Neural cell (in vitro differentiated cells): ENCODE measurements around the gene C1orf141. TPM values are rescaled to one million over a fixed set of nuclear protein-coding genes. Genes with fewer than 3 reads are reported as not detected.

Experiments used
- H2AFZ ChIP-seq: fragments of 200-600, 300-800 bp; sonication (generic), shearing (Covaris generic); 2 replicates; pipeline ENCODE4 v1.6.0; 2014; ENCODE audit warnings: low read depth, mild to moderate bottlenecking, antibody characterized with exemption, low read length, moderate library complexity
- H3F3A ChIP-seq: fragments of 200-600 bp; shearing (Covaris generic); 2 replicates; pipeline ENCODE4 v1.6.1; 2016; ENCODE audit warnings: mild to moderate bottlenecking, moderate library complexity, mixed read lengths, antibody characterized with exemption, low read length; ENCODE audit not compliant: insufficient read depth, poor library complexity, severe bottlenecking
- H3K27ac ChIP-seq: fragments of 200-600, 300-800 bp; sonication (generic), shearing (Covaris generic); 2 replicates; pipeline ENCODE4 v1.5.1; 2014; ENCODE audit warnings: mild to moderate bottlenecking, low read length, moderate library complexity
- H3K27me3 ChIP-seq: fragments of 300-800, 200-600 bp; sonication (generic), shearing (Covaris generic); 2 replicates; pipeline ENCODE4 v1.6.0; 2014; ENCODE audit warnings: mild to moderate bottlenecking, low read depth, low read length, moderate library complexity; ENCODE audit not compliant: insufficient read depth
- H3K36me3 ChIP-seq: fragments of 300-800, 200-600 bp; sonication (generic), shearing (Covaris generic); 2 replicates; pipeline ENCODE4 v1.5.1; 2014; ENCODE audit warnings: mild to moderate bottlenecking, antibody characterized with exemption, low read length, moderate library complexity; ENCODE audit not compliant: insufficient read depth
- H3K4me2 ChIP-seq: fragments of 300-800, 200-600 bp; sonication (generic), shearing (Covaris generic); 2 replicates; pipeline ENCODE4 v1.6.0; 2014; ENCODE audit warnings: mild to moderate bottlenecking, low read length
- H3K4me3 ChIP-seq: fragments of 300-800, 200-600 bp; sonication (generic), shearing (Covaris generic); 2 replicates; pipeline ENCODE4 v1.5.1; 2014; ENCODE audit warnings: mild to moderate bottlenecking, low read length, moderate library complexity
- H3K79me2 ChIP-seq: fragments of 200-600 bp; shearing (Covaris generic); replicated peaks from 2 replicates; pipeline ENCODE4 v1.6.0; 2014; ENCODE audit warnings: mild to moderate bottlenecking, low read length, moderate library complexity; ENCODE audit not compliant: insufficient read depth
- H3K9ac ChIP-seq: fragments of 300-800, 200-600 bp; sonication (generic), shearing (Covaris generic); 2 replicates; pipeline ENCODE4 v1.6.1; 2016; ENCODE audit warnings: mild to moderate bottlenecking, low read length, mixed read lengths
- H3K9me2 ChIP-seq: fragments of 200-600 bp; shearing (Covaris generic); 2 replicates; pipeline ENCODE4 v1.6.1; 2016; ENCODE audit warnings: mild to moderate bottlenecking, low read length, mixed read lengths; ENCODE audit not compliant: insufficient read depth
- H3K9me3 ChIP-seq: fragments of 200-600, 300-800 bp; sonication (generic), shearing (Covaris generic); 2 replicates; pipeline ENCODE4 v1.6.1; 2016; ENCODE audit warnings: mild to moderate bottlenecking, mixed run types, low read length, moderate library complexity, mixed read lengths
- H4K20me1 ChIP-seq: fragments of 200-600 bp; shearing (Covaris generic); 2 replicates; pipeline ENCODE4 v1.6.1; 2016; ENCODE audit warnings: mild to moderate bottlenecking, mixed run types; ENCODE audit not compliant: insufficient read depth
- EP300 ChIP-seq: fragments of 450-650 bp; conservative IDR thresholded peaks from 2 replicates; pipeline ENCODE4 v1.6.1; 2014; ENCODE audit warnings: antibody characterized with exemption, mild to moderate bottlenecking, moderate library complexity; ENCODE audit not compliant: poor library complexity, severe bottlenecking
- EZH2 ChIP-seq: fragments of 200-600, 300-800 bp; shearing (Covaris generic), sonication (generic); IDR thresholded peaks from 2 replicates; pipeline ENCODE4 v1.6.1; 2014; ENCODE audit warnings: antibody characterized with exemption, low read length, borderline replicate concordance, mild to moderate bottlenecking; ENCODE audit not compliant: insufficient read depth, poor library complexity, severe bottlenecking
- POLR2AphosphoS5 ChIP-seq: IDR thresholded peaks from 2 replicates; pipeline ENCODE4 v1.6.1; 2012
- RAD21 ChIP-seq: fragments of 450-650 bp; conservative IDR thresholded peaks from 2 replicates; pipeline ENCODE4 v1.6.1; 2014; ENCODE audit warnings: antibody characterized with exemption, mild to moderate bottlenecking, moderate library complexity
- SMC3 ChIP-seq: fragments of 450-650 bp; conservative IDR thresholded peaks from 2 replicates; pipeline ENCODE4 v1.6.1; 2014; ENCODE audit warnings: antibody characterized with exemption, mild to moderate bottlenecking, moderate library complexity; ENCODE audit not compliant: poor library complexity
- TAF1 ChIP-seq: IDR thresholded peaks from 2 replicates; pipeline ENCODE4 v1.6.1; 2012; ENCODE audit warnings: low read depth
- polyA plus RNA-seq: library from polyadenylated mRNA; depleted of rRNA; stranded (reverse); fragments of >200 nt; gene quantifications from 2 replicates; pipeline ENCODE4 v1.2.3, GENCODE V29; 2014
- TF ChIP-seq, protein P1 (sequence below): IDR thresholded peaks from 2 replicates; pipeline ENCODE4 v1.6.1; 2012; ENCODE audit warnings: borderline replicate concordance
- TF ChIP-seq, protein P2 (sequence below): fragments of 450-650 bp; IDR thresholded peaks from 2 replicates; pipeline ENCODE4 v1.5.1; 2014; ENCODE audit warnings: antibody characterized with exemption, mild to moderate bottlenecking, moderate library complexity; ENCODE audit not compliant: poor library complexity, severe bottlenecking

Gene C1orf141
- polyA plus RNA-seq, 1 donor from 2014 or later, result not detected

DNA sequence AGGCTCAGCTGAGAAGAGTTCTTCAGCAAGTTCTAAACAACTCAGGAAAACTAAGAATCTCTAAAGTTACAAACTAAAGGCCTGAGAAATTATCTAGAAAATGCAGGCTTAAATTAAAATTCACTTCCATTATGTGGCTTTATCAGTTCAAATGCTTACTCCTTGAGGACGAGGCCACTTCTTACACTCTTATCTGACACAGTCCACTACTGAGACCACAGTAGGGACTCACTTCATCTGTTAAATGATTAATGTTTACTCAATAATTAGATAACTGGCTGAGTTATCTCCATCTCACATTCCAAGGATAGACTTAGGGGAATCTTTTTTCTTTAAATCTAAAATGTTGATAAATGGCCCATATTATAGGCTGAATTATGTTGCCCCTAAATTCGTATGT, 1.6 kb downstream of the C1orf141 start (continued):
- TF ChIP-seq EZH2 (no peak), EP300 (no peak)

DNA sequence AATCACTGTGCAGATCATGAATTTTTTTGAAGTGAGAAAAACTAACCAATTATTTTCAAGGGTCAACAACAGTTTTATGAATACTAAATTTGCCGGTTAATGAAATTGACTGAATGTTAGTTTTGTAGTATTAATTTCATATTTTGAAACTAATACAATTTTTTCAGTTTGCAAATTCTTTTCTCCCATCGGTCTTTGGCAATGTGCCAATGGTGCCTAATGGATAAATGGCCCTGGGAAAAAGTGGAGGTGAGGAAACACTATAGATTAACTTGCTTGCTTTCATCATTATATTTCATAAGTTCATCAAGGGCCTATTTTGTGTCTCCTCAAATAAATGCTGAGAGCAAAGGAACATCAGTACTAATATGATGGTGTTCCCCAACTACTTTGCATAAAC, 4.1 kb downstream of the C1orf141 start:
- Histone ChIP-seq H3K9ac (no peak overlapping the region), H3K4me2 (no peak overlapping the region), H3K36me3 (no peaks in the 10 kb centered on the region), H3K4me3 (no peak overlapping the region), H4K20me1 (no peaks in the 10 kb centered on the region), H3K27me3 (no peaks in the 10 kb centered on the region), H3K27ac (no peak overlapping the region), H3K9me2 (no peaks in the 10 kb centered on the region), H2AFZ (no peak overlapping the region), H3K9me3 (no peaks in the 10 kb centered on the region), H3F3A (no peaks in the 10 kb centered on the region), H3K79me2 (no peaks in the 10 kb centered on the region)
- no peak for TF ChIP-seq TAF1

DNA sequence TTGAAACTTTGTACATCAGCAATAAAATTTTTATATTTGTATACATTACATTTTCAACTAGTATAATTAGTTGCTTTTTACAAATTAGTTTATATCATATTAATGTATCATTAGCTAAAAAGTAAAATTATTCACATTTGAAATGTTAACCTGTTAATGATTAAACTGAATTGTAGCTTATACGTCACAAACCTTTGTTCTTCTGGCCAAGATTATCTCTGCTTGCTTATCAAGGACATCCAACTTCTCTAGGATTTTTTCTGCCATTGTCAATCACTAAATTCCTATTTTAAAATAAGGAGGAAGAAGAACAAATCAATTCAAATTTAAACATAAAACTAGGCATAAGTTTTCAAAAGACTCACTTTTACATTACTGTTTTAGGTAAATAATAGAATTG, 7.8 kb downstream of the C1orf141 start:
- Histone ChIP-seq H3K4me3 (no peak overlapping the region), H3K36me3 (no peaks in the 10 kb centered on the region), H3K4me2 (no peak overlapping the region), H3K79me2 (no peaks in the 10 kb centered on the region), H2AFZ (no peak overlapping the region), H3K9ac (no peak overlapping the region), H3K27me3 (no peaks in the 10 kb centered on the region), H3K27ac (no peak overlapping the region), H3F3A (no peaks in the 10 kb centered on the region), H4K20me1 (no peaks in the 10 kb centered on the region), H3K9me3 (no peaks in the 10 kb centered on the region), H3K9me2 (no peaks in the 10 kb centered on the region)
- TF ChIP-seq TAF1 (no peak), RAD21 (no peak), EZH2 (no peak), POLR2AphosphoS5 (no peak), EP300 (no peak)
- TF ChIP-seq, protein P1, sequence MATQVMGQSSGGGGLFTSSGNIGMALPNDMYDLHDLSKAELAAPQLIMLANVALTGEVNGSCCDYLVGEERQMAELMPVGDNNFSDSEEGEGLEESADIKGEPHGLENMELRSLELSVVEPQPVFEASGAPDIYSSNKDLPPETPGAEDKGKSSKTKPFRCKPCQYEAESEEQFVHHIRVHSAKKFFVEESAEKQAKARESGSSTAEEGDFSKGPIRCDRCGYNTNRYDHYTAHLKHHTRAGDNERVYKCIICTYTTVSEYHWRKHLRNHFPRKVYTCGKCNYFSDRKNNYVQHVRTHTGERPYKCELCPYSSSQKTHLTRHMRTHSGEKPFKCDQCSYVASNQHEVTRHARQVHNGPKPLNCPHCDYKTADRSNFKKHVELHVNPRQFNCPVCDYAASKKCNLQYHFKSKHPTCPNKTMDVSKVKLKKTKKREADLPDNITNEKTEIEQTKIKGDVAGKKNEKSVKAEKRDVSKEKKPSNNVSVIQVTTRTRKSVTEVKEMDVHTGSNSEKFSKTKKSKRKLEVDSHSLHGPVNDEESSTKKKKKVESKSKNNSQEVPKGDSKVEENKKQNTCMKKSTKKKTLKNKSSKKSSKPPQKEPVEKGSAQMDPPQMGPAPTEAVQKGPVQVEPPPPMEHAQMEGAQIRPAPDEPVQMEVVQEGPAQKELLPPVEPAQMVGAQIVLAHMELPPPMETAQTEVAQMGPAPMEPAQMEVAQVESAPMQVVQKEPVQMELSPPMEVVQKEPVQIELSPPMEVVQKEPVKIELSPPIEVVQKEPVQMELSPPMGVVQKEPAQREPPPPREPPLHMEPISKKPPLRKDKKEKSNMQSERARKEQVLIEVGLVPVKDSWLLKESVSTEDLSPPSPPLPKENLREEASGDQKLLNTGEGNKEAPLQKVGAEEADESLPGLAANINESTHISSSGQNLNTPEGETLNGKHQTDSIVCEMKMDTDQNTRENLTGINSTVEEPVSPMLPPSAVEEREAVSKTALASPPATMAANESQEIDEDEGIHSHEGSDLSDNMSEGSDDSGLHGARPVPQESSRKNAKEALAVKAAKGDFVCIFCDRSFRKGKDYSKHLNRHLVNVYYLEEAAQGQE, result no peak
- TF ChIP-seq, protein P2, sequence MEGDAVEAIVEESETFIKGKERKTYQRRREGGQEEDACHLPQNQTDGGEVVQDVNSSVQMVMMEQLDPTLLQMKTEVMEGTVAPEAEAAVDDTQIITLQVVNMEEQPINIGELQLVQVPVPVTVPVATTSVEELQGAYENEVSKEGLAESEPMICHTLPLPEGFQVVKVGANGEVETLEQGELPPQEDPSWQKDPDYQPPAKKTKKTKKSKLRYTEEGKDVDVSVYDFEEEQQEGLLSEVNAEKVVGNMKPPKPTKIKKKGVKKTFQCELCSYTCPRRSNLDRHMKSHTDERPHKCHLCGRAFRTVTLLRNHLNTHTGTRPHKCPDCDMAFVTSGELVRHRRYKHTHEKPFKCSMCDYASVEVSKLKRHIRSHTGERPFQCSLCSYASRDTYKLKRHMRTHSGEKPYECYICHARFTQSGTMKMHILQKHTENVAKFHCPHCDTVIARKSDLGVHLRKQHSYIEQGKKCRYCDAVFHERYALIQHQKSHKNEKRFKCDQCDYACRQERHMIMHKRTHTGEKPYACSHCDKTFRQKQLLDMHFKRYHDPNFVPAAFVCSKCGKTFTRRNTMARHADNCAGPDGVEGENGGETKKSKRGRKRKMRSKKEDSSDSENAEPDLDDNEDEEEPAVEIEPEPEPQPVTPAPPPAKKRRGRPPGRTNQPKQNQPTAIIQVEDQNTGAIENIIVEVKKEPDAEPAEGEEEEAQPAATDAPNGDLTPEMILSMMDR, result no peak

DNA sequence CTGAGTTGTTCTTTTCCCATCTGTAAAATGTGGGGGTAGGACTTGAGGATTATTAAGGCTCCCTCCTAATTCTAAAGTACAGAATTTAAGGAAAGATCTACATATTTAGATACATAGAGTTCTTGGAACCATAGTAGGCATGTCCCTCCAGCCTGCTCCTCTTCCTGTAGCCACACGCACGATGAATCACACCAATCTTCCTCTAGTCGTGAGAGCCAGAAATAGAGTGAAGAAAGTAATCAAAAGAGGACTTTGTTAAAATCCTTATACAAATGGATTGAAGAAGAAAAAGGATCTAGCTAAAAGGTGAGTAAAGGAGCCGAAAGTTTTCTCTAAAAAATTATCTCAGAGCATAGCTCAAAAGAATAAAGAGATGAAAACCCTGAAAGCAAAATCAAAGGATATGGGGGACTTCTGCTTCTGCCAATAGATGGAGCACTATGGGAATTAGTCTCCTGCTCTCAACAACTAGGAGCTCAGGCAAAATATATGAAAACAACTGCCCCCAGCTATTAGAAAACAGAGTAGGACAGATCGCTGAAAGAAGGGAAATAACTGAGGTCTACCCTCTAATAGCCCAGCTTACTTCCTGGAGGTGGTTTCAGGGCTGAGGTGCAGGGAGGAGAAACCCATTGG, 8.5 kb downstream of the C1orf141 start:
- Histone ChIP-seq H3K27ac (no peak overlapping the region), H3K27me3 (no peaks in the 10 kb centered on the region), H3K79me2 (no peaks in the 10 kb centered on the region), H3K9me3 (no peaks in the 10 kb centered on the region), H3K4me2 (no peak overlapping the region), H3K4me3 (no peak overlapping the region), H2AFZ (no peak overlapping the region), H3K36me3 (no peaks in the 10 kb centered on the region), H3K9me2 (no peaks in the 10 kb centered on the region), H3K9ac (no peak overlapping the region), H3F3A (no peaks in the 10 kb centered on the region), H4K20me1 (no peaks in the 10 kb centered on the region)
- TF ChIP-seq, protein P2, result no peak
- TF ChIP-seq SMC3 (no peak), RAD21 (no peak), EZH2 (no peak), TAF1 (no peak), EP300 (no peak)
- TF ChIP-seq, protein P1, result no peak
